Measurements from ENCODE around the gene L3MBTL3. TPM values are rescaled to one million over a fixed set of nuclear protein-coding genes. Genes with fewer than 3 reads are reported as not detected.

The L3MBTL3 gene
- polyA plus RNA-seq, 1 experiment: 6.8 TPM

DNA sequence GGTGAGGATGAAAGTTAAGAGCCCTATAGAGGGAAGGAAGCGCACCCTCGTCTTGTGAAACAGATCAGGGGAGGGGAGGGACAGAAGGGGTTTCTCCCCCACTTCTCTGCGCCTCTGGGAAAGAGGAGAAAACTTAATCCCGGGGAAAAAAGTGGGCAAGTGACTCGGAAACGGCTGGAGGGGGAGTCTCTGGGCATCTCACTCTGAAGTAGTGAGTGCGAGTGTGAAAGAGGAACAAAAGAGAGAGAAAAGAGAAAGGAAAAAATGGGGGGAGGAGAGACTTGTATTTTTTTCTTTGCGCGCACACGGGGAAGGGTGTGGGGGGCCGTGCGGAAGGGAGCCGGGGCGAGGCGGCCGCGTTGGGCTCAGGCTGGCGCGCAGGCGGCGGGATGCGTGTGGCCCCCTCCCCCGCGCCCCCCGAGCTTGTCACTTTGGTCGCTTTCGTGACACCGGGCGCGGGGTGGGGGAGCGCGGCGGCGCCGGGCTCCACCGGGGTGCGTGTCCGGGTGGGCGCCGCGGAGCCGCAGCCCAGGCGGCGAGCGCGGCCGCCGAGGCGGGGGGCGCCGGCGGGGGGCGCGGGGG is 454 bp downstream of the L3MBTL3 start:
- no peaks in the 10 kb centered on the region for H3K36me3 ChIP-seq (ENCODE audit: control insufficient read depth, insufficient read depth, low read length)
- no peak for TF ChIP-seq CTCF (IDR thresholded peaks at IDR 0.05; ENCODE audit: insufficient read depth, low read depth, low read length)
- CTCF ChIA-PET: interaction anchor here (1.1 kb wide), 1 partner anchor 36 kb away, joined by 4 read pairs; no protein-coding TSS in a partner anchor
- peak overlapping the region; percentile 90 for H3K4me3 ChIP-seq (ENCODE audit: low read depth, low read length)
- no peaks in the 10 kb centered on the region for H3K27me3 ChIP-seq (ENCODE audit: control insufficient read depth, insufficient read depth, low read length)
- DNase-seq (ENCODE audit: low read depth): no peak
- POLR2A ChIA-PET: no interaction called here

DNA sequence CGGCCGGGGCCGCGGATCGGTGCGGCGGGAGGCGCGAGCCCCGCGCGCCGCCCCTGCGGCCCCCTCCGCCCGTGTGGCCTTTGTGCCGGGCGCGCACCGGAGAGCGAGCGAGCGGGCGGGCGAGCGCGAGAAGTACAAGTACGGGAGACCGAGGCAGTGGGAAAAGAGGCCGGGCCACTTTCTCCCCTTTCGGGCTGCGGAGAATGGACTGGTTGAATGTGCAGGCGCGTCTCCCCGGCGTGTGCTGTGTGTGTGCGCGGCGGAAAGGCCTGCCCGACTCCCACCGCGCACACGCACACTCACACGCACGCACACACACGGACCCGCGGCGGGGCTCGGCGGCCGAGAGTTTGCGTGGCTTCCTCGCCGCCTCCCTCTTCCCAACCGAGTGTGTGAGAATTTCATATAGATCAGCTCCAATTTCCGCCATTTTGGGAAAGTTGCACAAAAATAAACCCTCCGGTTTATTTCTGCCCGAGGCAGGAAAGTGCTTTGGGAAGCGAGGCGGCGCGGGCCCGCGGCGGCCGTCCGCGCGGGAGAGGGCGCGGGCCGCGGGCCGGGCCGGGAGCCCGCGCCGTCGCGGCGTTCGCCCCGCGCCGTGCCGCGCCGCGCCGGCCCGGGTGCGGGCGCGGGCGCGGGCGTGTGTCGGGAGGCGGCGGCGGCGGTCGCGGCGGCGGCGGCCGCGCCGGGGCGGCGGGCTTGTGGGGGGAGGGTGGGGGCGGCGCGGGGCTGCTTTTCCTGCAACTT is 1.1 kb downstream of the L3MBTL3 start:
- Histone ChIP-seq H3K36me3 (ENCODE audit: control insufficient read depth, insufficient read depth, low read length) (no peaks in the 10 kb centered on the region), H3K4me3 (ENCODE audit: low read depth, low read length) (peak overlapping the region; percentile 90), H3K27me3 (ENCODE audit: control insufficient read depth, insufficient read depth, low read length) (no peaks in the 10 kb centered on the region)
- ChIA-PET CTCF (interaction anchor here (0.6 to 1.1 kb wide), 3 partner anchors 36 to 529 kb away, joined by 3 to 6 read pairs (median 4); no protein-coding TSS in a partner anchor), POLR2A (no interaction called here)
- no peak for TF ChIP-seq CTCF (IDR thresholded peaks at IDR 0.05; ENCODE audit: insufficient read depth, low read depth, low read length)
- no peak for DNase-seq (ENCODE audit: low read depth)

GRCh38 chr6:130020073-130020906 is 1.9 kb downstream of the L3MBTL3 start:
- TF ChIP-seq CTCF (IDR thresholded peaks at IDR 0.05; ENCODE audit: insufficient read depth, low read depth, low read length): no peak
- ChIA-PET CTCF (interaction anchor here (0.6 to 1.4 kb wide), 9 partner anchors 10 to 530 kb away, joined by 3 to 12 read pairs (median 6); no protein-coding TSS in a partner anchor), POLR2A (interaction anchor here (0.6 kb wide), 1 partner anchor 408 kb away, joined by 3 read pairs; no protein-coding TSS in a partner anchor)
- DNase-seq (ENCODE audit: low read depth): no peak
- Histone ChIP-seq H3K4me3 (ENCODE audit: low read depth, low read length) (peak overlapping the region; percentile 90), H3K27me3 (ENCODE audit: control insufficient read depth, insufficient read depth, low read length) (no peaks in the 10 kb centered on the region), H3K36me3 (ENCODE audit: control insufficient read depth, insufficient read depth, low read length) (no peaks in the 10 kb centered on the region)

DNA sequence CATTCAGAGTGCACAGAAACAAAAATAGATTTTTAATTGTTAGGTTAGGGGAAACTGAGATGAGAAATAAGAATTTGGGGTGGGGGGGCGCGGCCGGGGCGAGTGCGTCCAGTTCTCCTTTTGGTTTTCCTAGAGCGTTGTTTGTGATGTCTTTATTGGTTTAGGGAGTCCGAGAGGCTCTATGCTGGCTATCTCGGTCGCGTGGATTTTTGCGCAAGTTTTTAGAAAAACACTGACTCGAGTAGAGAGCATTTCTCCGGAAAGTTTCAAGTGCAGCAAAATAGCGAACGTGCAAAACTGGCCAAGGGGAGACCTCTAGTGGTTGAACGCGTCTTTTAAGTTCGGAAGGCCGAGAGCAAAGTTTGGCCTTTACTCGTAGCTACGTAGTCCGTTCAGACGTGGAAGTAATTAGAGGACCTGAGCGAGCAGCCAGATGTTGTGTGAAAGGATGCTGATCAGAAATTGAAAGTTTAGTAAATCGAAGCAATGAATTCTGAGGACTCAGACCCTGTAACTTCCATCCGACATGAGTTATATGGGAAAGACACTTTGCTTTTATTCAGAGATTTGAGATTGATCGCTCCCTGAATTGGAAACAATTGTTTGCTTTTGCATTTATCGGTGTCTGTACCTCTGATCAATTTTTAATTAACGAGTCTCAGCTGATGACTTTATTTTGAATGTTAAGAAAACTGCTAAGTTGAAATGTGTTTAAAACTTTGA is 2.7 kb downstream of the L3MBTL3 start:
- peak; percentile 79 for TF ChIP-seq CTCF (IDR thresholded peaks at IDR 0.05; ENCODE audit: insufficient read depth, low read depth, low read length)
- H3K4me3 ChIP-seq (ENCODE audit: low read depth, low read length): peak overlapping the region; percentile 90
- ChIA-PET POLR2A (interaction anchor here (0.7 kb wide), 1 partner anchor 137 kb away, joined by 3 read pairs; no protein-coding TSS in a partner anchor), CTCF (interaction anchor here (0.7 to 1.4 kb wide), 18 partner anchors 10 to 522 kb away, joined by 3 to 12 read pairs (median 4); no protein-coding TSS in a partner anchor)
- peak; percentile 66 for DNase-seq (ENCODE audit: low read depth)
- no peaks in the 10 kb centered on the region for H3K27me3 ChIP-seq (ENCODE audit: control insufficient read depth, insufficient read depth, low read length)
- H3K36me3 ChIP-seq (ENCODE audit: control insufficient read depth, insufficient read depth, low read length): no peaks in the 10 kb centered on the region

Data from BJ (cell line).